Measurements from ENCODE around the gene C2. TPM values are rescaled to one million over a fixed set of nuclear protein-coding genes. Genes with fewer than 3 reads are reported as not detected.

Gene C2
- total RNA-seq, result 1 to 10 TPM; 2.7 to 4.9 (median 3.6) TPM

GRCh38 chr6:31927242-31927862, at the start of gene C2:
C2 (plus strand) TSS chr6:31927717; CDS start chr6:31927753, 36 bp downstream.
- H3K4me3 ChIP-seq, result peak within 1 kb of the TSS in 2 of 4 donors; percentile 12 to 17
- TF ChIP-seq CTCF (IDR thresholded peaks at IDR 0.05 in 4 of 5, conservative IDR thresholded peaks at IDR 0.05 in 1 of 5), result no peak
- TF ChIP-seq POLR2A (IDR thresholded peaks at IDR 0.05), result no peak
- DNase-seq (no peak), ATAC-seq (no peak)
- intact Hi-C loops (cut with DNase I; ENCODE audit: low total_unique reads), result no loop called here
- in situ Hi-C loops (cut with MboI; ENCODE audit: low sequenced_read_pairs in 4 of 4), result no loop called here
- H3K9me3 ChIP-seq, result no peaks in the 10 kb centered on the region
- no peak within 1 kb of the TSS for H3K27ac ChIP-seq
- no peaks in the 10 kb centered on the region for H3K27me3 ChIP-seq
- H3K4me1 ChIP-seq, result no peaks in the 10 kb centered on the region
- no peaks in the 10 kb centered on the region for H3K36me3 ChIP-seq

- ATAC-seq (no peak), DNase-seq (no peak)
- TF ChIP-seq POLR2A (IDR thresholded peaks at IDR 0.05) (no peak), CTCF (IDR thresholded peaks at IDR 0.05 in 4 of 5, conservative IDR thresholded peaks at IDR 0.05 in 1 of 5) (no peak)
- H3K36me3 ChIP-seq, result peaks cover 0 to 34% of the 10 kb centered on the region in 2 donors
- no peak overlapping the region for H3K4me3 ChIP-seq
- H3K27me3 ChIP-seq, result no peaks in the 10 kb centered on the region
- intact Hi-C loops (cut with DNase I; ENCODE audit: low total_unique reads) (no loop called here), in situ Hi-C loops (cut with MboI; ENCODE audit: low sequenced_read_pairs in 4 of 4) (no loop called here)
- no peaks in the 10 kb centered on the region for H3K4me1 ChIP-seq
- H3K27ac ChIP-seq, result no peak overlapping the region
- no peaks in the 10 kb centered on the region for H3K9me3 ChIP-seq
These were observed 49.3 kb upstream of the C2 start for GRCh38 chr6:31878222-31878621.

- no peak for ATAC-seq
- no peak for DNase-seq
- Histone ChIP-seq H3K36me3 (peaks cover 0 to 39% of the 10 kb centered on the region in 2 donors), H3K27me3 (no peaks in the 10 kb centered on the region), H3K4me1 (no peaks in the 10 kb centered on the region), H3K27ac (no peak within 1 kb of the TSS), H3K9me3 (no peaks in the 10 kb centered on the region), H3K4me3 (no peak within 1 kb of the TSS)
- intact Hi-C loops (cut with DNase I; ENCODE audit: low total_unique reads), result no loop called here
- in situ Hi-C loops (cut with MboI; ENCODE audit: low sequenced_read_pairs in 4 of 4), result no loop called here
- TF ChIP-seq POLR2A (IDR thresholded peaks at IDR 0.05), result no peak
These were observed 48.8 kb upstream of the C2 start, which contains the start of gene SLC44A4 for GRCh38 chr6:31878726-31879125. SLC44A4 (minus strand) TSS chr6:31878997; CDS start chr6:31878980, 17 bp downstream.

- intact Hi-C loops (cut with DNase I; ENCODE audit: low total_unique reads), result no loop called here
- Histone ChIP-seq H3K36me3 (peaks cover 0 to 43% of the 10 kb centered on the region in 2 donors), H3K27ac (no peak overlapping the region), H3K4me1 (no peaks in the 10 kb centered on the region), H3K9me3 (no peaks in the 10 kb centered on the region), H3K4me3 (no peak overlapping the region), H3K27me3 (no peaks in the 10 kb centered on the region)
- no peak for TF ChIP-seq CTCF (IDR thresholded peaks at IDR 0.05 in 4 of 5, conservative IDR thresholded peaks at IDR 0.05 in 1 of 5)
- TF ChIP-seq POLR2A (IDR thresholded peaks at IDR 0.05), result no peak
- DNase-seq (no peak), ATAC-seq (no peak)
- in situ Hi-C loops (cut with MboI; ENCODE audit: low sequenced_read_pairs in 4 of 4), result no loop called here
These were observed 48.4 kb upstream of the C2 start for GRCh38 chr6:31879143-31879542.

GRCh38 chr6:31879901-31880300, 47.6 kb upstream of the C2 start:
- ATAC-seq, result no peak
- no peak overlapping the region for H3K27ac ChIP-seq
- intact Hi-C loops (cut with DNase I; ENCODE audit: low total_unique reads) (no loop called here), in situ Hi-C loops (cut with MboI; ENCODE audit: low sequenced_read_pairs in 4 of 4) (no loop called here)
- TF ChIP-seq CTCF (IDR thresholded peaks at IDR 0.05 in 4 of 5, conservative IDR thresholded peaks at IDR 0.05 in 1 of 5), result no peak
- TF ChIP-seq POLR2A (IDR thresholded peaks at IDR 0.05), result no peak
- H3K9me3 ChIP-seq, result no peaks in the 10 kb centered on the region
- no peaks in the 10 kb centered on the region for H3K27me3 ChIP-seq
- no peak overlapping the region for H3K4me3 ChIP-seq
- no peak for DNase-seq
- H3K4me1 ChIP-seq, result no peaks in the 10 kb centered on the region
- peaks cover 0 to 50% of the 10 kb centered on the region in 2 donors for H3K36me3 ChIP-seq

Data from gastrocnemius medialis (tissue), 4 donors.